ENCODE data around the gene PARD3.

The PARD3 gene

DNA sequence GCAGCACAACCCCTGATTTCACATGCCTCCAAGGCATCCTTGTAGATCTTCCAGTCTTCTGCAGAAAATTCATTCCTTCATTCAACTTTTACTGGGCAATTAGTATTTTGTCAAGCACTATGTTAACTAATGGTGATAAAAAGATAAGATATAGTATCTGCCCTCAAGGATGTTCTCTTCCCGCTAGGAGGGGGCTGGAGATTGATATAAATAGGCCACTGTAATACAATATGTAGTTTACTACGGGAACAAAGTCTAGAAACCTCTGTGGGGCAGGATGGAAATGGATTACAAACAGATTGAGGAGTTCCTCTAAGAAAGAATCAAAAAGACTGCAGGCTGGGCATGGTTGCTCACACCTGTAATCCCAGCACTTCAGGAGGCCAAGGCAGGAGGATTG lies 10.3 kb upstream of the PARD3 start:
- DNase-seq (ENCODE audit: low read depth) = no peak
- H3K4me3 ChIP-seq (ENCODE audit: low read depth, low read length) = no peak overlapping the region
- TF ChIP-seq, protein P1, sequence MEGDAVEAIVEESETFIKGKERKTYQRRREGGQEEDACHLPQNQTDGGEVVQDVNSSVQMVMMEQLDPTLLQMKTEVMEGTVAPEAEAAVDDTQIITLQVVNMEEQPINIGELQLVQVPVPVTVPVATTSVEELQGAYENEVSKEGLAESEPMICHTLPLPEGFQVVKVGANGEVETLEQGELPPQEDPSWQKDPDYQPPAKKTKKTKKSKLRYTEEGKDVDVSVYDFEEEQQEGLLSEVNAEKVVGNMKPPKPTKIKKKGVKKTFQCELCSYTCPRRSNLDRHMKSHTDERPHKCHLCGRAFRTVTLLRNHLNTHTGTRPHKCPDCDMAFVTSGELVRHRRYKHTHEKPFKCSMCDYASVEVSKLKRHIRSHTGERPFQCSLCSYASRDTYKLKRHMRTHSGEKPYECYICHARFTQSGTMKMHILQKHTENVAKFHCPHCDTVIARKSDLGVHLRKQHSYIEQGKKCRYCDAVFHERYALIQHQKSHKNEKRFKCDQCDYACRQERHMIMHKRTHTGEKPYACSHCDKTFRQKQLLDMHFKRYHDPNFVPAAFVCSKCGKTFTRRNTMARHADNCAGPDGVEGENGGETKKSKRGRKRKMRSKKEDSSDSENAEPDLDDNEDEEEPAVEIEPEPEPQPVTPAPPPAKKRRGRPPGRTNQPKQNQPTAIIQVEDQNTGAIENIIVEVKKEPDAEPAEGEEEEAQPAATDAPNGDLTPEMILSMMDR (IDR thresholded peaks at IDR 0.05; ENCODE audit: insufficient read depth, low read depth, low read length, missing control alignments) = no peak

DNA sequence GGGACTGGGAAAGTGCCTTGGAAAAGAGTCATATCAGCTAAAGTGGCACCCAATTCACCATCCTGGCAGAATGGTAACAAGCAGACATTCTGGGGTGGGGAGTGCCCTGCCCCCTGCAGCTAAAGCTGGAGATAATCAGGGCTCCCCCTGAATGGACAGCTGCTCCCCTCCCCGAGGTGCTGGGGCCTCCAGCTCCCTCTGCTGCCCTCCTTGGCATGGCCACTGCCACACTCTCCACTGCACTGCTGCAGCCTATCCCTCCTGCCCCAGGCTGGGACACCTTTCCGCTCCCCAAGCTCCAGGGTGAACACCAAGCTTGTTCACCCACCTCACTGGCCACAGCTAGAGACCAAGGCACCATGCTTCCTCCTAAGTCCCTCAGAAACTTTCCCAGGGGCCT lies 9.8 kb upstream of the PARD3 start:
- DNase-seq (ENCODE audit: low read depth) = no peak
- TF ChIP-seq, protein P1 (IDR thresholded peaks at IDR 0.05; ENCODE audit: insufficient read depth, low read depth, low read length, missing control alignments) = no peak
- H3K4me3 ChIP-seq (ENCODE audit: low read depth, low read length) = no peak overlapping the region

DNA sequence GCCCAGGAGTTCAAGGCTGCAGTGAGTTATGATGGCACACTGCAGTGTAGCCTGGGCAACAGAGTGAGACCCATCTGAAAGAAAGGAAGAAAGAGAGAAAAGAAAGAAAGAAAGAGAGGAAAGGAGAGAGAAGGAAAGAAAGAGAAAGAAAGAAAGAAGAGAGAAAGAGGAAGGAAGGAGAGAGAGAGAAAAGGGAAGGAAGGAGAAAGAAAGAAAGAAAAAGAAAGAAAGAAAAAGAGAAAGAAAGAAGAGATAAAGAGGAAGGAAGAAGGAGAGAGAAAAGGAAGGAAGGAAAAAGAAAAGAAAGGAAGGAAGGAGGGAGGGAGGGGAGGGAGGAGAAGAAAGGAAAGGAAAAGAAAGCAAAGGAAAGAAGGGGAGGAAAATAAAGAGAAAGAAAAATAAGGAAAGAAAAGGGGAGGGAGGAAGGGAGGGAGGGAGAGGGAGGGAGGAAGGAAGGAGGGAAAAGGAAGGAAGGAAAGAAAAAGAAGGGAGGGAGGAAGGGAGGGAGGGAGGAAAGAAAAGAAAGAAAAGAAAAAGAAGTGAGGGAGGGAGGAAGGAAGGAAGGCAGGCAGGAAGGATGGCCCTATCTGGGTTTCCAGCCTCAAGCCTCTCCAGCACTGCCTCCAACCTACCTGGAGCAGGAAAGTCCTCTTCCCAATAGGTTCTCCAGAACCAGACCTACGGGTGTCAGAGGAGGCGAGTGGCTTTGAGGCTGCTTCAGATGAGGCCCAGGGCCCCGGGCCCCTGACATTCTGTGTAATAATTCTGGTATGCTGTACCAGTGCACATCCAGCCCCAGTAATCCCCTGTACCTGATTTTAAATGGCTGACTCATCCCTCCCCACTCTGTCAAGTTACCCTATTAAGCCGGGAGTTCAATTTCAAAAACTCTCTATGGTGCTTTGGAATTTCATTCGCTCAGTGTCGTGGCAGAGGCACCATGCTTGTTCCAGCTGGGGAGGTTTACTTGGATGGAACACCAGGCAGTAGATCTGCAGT lies 6.8 kb upstream of the PARD3 start:
- TF ChIP-seq, protein P1 (IDR thresholded peaks at IDR 0.05; ENCODE audit: insufficient read depth, low read depth, low read length, missing control alignments) = no peak
- DNase-seq (ENCODE audit: low read depth) = no peak

DNA sequence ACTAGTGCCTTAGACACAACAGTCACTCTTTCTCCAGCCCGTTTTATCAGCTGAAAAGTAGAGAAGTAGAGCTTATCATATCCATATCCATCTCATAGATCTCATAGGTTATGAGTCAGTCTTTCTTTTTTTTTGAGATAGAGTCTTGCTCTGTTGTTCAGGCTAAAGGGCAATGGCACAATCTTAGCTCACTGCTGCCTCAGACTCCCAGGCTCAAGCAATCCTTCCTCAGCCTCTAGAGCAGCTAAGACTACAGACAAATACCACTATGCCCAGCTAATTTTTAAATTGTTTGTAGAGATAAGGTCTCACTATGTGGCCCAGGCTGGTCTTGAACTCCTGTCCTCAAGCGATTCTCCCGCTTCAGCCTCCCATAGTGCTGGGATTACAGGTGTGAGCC lies 2.5 kb upstream of the PARD3 start:
- TF ChIP-seq, protein P1 (IDR thresholded peaks at IDR 0.05; ENCODE audit: insufficient read depth, low read depth, low read length, missing control alignments) = no peak
- DNase-seq (ENCODE audit: low read depth) = no peak
- no peak overlapping the region for H3K4me3 ChIP-seq (ENCODE audit: low read depth, low read length)

More for the DNA sequence above, 6.8 kb upstream of the PARD3 start:
- no peak overlapping the region for H3K4me3 ChIP-seq (ENCODE audit: low read depth, low read length)

DNA sequence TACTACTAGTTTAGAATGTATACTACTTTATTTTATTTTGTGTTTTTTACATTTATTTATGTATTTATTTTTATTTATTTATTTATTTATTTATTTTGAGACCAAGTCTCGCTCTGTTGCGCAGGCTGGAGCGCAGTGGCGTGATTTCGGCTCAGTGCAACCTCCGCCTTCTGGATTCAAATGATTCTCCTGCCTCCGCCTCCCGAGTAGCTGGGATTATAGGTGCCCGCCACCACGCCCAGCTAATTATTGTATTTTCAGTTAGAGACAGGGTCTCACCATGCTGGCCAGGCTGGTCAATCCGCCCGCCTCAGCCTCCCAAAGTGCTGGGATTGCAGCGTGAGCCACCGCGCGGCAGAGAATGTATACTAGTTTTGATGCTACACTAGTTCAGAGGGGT lies 2.0 kb upstream of the PARD3 start:
- H3K4me3 ChIP-seq (ENCODE audit: low read depth, low read length) = no peak overlapping the region
- no peak for DNase-seq (ENCODE audit: low read depth)

DNA sequence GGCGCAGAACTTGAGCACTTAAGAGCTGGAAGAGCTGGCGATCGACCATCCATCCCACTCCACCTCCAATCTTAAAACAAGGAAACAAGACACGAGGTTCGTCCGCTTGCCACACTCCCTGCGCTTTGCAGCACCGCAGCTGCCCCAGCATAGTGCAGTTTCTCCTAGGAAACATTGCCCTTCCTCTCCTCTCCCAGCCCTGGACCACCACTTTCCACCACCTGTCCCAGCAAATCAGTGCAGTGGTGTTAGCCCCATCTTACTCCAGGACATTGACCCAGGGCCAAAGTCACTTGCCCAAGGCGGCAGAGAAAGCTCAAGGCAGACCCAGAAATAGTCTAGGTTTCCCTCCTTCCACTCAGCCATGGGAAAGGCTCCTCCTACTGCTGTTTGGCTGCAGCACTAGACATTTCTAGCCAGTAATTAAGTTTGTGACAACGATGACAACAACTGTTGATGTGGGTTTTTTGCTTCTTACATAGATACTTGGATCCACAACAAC lies 1.5 kb upstream of the PARD3 start:
- H3K4me3 ChIP-seq (ENCODE audit: low read depth, low read length) = no peak overlapping the region
- TF ChIP-seq, protein P1 (IDR thresholded peaks at IDR 0.05; ENCODE audit: insufficient read depth, low read depth, low read length, missing control alignments) = no peak
- DNase-seq (ENCODE audit: low read depth) = no peak

More for the DNA sequence above, 2.0 kb upstream of the PARD3 start:
- TF ChIP-seq, protein P1 (IDR thresholded peaks at IDR 0.05; ENCODE audit: insufficient read depth, low read depth, low read length, missing control alignments) = no peak
